ENCODE data around the gene SLC41A3.
"Not testable (repeated sequence)": the region's sequence is repeated elsewhere in the genome, so short reads cannot be mapped to it uniquely, and the experiment has no call there.

SLC41A3 gene

GRCh38 chr3:125968701-125969592, 115.0 kb downstream of the SLC41A3 start, which contains the start of gene ROPN1B:
ROPN1B (plus strand) TSS chr3:125969178; CDS start chr3:125972055, 2,877 bp downstream.
- TF ChIP-seq, protein P1, sequence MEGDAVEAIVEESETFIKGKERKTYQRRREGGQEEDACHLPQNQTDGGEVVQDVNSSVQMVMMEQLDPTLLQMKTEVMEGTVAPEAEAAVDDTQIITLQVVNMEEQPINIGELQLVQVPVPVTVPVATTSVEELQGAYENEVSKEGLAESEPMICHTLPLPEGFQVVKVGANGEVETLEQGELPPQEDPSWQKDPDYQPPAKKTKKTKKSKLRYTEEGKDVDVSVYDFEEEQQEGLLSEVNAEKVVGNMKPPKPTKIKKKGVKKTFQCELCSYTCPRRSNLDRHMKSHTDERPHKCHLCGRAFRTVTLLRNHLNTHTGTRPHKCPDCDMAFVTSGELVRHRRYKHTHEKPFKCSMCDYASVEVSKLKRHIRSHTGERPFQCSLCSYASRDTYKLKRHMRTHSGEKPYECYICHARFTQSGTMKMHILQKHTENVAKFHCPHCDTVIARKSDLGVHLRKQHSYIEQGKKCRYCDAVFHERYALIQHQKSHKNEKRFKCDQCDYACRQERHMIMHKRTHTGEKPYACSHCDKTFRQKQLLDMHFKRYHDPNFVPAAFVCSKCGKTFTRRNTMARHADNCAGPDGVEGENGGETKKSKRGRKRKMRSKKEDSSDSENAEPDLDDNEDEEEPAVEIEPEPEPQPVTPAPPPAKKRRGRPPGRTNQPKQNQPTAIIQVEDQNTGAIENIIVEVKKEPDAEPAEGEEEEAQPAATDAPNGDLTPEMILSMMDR (IDR thresholded peaks at IDR 0.05) = not testable (repeated sequence)

- TF ChIP-seq, protein P1 (IDR thresholded peaks at IDR 0.05) = no peak
These were observed 116.8 kb downstream of the SLC41A3 start for GRCh38 chr3:125967156-125967555.

DNA sequence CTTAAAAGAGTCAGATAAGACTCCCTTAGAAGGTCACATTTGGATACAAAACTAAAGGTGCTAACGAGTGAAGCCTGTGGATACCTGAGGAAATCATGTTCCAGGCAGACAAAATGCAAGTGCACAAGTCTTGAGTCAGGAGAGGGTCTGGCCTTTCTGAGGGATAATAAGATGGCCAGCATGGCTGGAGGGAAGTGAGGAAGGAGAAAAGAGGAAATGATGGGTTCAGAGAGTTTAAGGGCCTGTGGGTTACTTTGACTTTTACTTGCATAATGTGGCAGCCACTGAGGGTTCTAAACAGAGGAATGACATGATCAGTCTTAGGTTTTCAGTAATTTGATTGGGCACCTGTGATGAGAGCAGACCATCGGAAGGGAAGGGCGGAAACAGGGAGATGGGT, 118.4 kb downstream of the SLC41A3 start:
- TF ChIP-seq, protein P1 (IDR thresholded peaks at IDR 0.05) = no peak

DNA sequence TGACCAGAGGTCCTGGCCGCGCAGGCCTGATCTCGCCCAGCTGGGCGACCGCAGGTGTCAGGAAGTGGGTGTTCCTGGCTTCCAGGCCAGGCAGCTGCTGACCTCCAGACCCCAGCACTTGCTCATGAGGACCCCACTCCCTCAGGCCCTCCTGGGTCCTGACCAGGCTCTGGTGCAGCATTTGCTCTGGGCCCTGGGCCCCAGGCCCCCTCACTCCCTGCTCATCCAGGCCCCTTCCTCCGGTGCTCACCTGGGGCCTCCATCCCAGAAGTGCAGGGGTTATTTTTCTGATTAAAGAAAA, 122.7 kb downstream of the SLC41A3 start:
- TF ChIP-seq, protein P1 (IDR thresholded peaks at IDR 0.05) = no peak

DNA sequence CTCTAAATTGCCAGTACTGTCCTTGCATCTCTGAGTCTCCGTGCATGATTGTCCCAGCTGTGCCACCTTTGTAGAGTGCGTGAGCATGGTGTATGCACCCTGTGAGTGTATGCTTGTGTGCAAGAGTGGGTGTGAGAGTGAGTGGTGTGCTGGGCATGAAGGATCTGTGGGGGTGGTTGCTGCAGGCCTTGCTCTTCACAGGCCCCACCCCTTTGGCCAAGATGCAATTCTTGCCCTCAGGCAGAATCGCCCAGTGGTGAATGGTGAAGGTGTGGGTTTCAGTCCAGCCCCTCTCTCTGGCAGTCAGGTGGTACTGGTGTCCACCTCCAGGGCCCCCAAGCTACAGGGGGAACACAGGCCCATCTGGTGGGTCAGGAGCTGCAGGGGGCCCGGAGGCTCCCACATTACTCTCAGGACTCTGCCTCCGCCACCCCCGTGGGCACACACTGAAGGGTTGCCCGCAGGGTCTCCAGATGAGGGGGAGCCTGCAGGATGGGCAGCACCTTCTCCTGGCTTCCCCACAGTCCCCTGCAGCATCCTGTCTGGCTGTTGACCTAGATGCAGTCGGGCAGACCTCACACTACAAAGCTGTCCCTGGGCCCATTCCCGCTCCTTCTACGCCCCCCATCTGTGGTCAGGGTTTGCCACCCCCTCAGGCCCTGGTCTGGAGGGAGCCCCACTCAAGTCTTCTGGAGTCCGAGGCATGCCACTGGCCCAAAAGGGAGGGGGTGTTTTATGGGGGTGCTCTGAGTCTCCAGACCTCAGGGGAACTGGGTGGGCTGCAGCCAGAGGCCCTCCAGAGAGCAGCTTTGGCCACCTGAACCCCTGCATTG, 123.3 kb downstream of the SLC41A3 start:
- TF ChIP-seq, protein P1 (IDR thresholded peaks at IDR 0.05) = no peak

DNA sequence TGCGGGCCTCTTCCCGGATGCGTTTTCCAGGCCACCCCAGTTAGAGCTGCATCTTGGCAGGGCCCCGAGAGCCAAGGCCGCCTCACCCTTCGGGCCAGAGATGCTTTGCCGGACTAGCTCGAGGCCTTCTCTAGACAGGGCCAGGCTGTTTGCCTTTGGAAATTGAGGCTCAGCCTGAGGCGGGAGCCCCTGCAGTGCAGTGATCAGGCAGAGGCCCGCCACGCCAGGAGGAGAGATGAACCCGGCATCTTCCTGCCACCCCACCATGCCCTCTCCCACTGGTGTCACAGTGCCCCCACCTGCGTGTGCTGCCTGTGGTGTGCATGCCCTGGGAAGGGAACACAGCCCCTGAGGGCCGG, 123.9 kb downstream of the SLC41A3 start:
- TF ChIP-seq, protein P1 (IDR thresholded peaks at IDR 0.05) = no peak

DNA sequence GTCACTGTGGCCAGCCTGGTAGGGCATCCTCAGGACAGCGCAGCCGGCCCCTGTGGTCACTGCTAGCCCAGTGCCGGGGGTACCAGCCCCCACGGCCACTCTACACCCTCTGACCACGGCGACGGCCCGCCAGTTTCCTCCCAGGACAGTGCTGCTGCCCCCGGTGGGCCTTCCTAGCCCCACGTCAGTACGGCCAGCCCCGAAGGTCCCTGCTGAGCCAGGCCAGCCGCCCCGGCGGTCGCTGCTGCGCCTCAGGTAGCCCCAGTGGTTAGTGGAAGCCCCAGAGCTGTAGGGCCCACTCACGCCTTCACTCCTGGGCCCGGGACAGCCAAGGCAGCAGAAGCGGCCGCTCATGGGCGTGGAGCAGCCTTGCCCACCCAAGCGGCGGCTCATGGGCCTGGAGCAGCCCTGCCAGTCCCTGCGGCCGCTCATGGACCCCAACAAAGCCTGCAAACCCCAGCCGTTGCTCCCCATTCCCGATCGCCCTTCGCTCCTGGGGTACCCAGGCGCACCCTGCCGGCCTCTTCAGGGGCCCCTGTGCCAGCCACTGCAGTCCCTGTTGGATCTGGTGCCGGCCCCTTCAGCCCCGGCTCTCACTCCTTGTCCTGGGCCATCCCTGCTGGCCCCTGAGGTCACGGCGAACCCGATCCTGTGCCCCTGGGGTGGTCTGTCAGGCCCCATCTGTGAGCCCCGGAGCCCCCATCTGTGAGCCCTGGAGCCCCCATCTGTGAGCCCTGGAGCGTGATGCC, 124.4 kb downstream of the SLC41A3 start:
- TF ChIP-seq, protein P1 (IDR thresholded peaks at IDR 0.05) = no peak

Data from LNCAP (cell line).